Islet of Langerhans (tissue), 1 donor: Measurements from ENCODE around the gene TMEM232.
A peak's percentile ranks its signal among the peaks of the same experiment; 100 is the strongest.
"Not testable (repeated sequence)": the region's sequence is repeated elsewhere in the genome, so short reads cannot be mapped to it uniquely, and the experiment has no call there.

Experiments used
- FAIRE-seq: peaks from one replicate; lab custom pipeline; 2011; peaks lifted over from hg19 to GRCh38; lab: Jason Lieb, UNC

Gene TMEM232

GRCh38 chr5:110726249-110727024, at the start of gene TMEM232:
Gene TMEM232, minus strand, starts transcription at chr5:110726671. Its CDS starts 59,319 bp downstream, at chr5:110667352.
- peak; percentile 97 for FAIRE-seq

GRCh38 chr5:110770286-110770685, 43.8 kb upstream of the TMEM232 start:
- no peak for FAIRE-seq

- FAIRE-seq: no peak
Measured at GRCh38 chr5:110769000-110769681, 42.7 kb upstream of the TMEM232 start.

- no peak for FAIRE-seq
Measured at GRCh38 chr5:110768138-110768860, 41.8 kb upstream of the TMEM232 start.

- FAIRE-seq: no peak
Measured at GRCh38 chr5:110760158-110760557, 33.7 kb upstream of the TMEM232 start.

GRCh38 chr5:110757118-110757729, 30.8 kb upstream of the TMEM232 start:
- peak; percentile 97 for FAIRE-seq

- FAIRE-seq: no peak
Measured at GRCh38 chr5:110754181-110754580, 27.7 kb upstream of the TMEM232 start.

- no peak for FAIRE-seq
Measured at GRCh38 chr5:110753600-110753999, 27.1 kb upstream of the TMEM232 start.

- FAIRE-seq: no peak
Measured at GRCh38 chr5:110752953-110753352, 26.5 kb upstream of the TMEM232 start.

GRCh38 chr5:110751902-110752762, 25.7 kb upstream of the TMEM232 start:
- peak; percentile 71 for FAIRE-seq

- FAIRE-seq: peak; percentile 98
Measured at GRCh38 chr5:110738812-110739651, 12.6 kb upstream of the TMEM232 start, which contains the start of gene SLC25A46. Gene SLC25A46, plus strand, starts transcription at chr5:110739007. Its CDS starts 113 bp downstream, at chr5:110739120.

- FAIRE-seq: no peak
Measured at GRCh38 chr5:110738503-110738811, 12.0 kb upstream of the TMEM232 start.

GRCh38 chr5:110736753-110737152, 10.3 kb upstream of the TMEM232 start:
- FAIRE-seq: no peak

- no peak for FAIRE-seq
Measured at GRCh38 chr5:110735556-110735955, 9.1 kb upstream of the TMEM232 start.

GRCh38 chr5:110734101-110734500, 7.6 kb upstream of the TMEM232 start:
- no peak for FAIRE-seq

- FAIRE-seq: not testable (repeated sequence)
Measured at GRCh38 chr5:110731499-110731898, 5.0 kb upstream of the TMEM232 start.

GRCh38 chr5:110727025-110727314, 499 bp upstream of the TMEM232 start:
- FAIRE-seq: no peak

- no peak for FAIRE-seq
Measured at GRCh38 chr5:110718311-110718710, 8.2 kb downstream of the TMEM232 start.

- no peak for FAIRE-seq
Measured at GRCh38 chr5:110716247-110717245, 9.9 kb downstream of the TMEM232 start.
